Type B pancreatic cell (in vitro differentiated cells): ENCODE results near the gene HPS6. TPM values are rescaled to one million over a fixed set of nuclear protein-coding genes. Genes with fewer than 3 reads are reported as not detected.
"Not testable (repeated sequence)": the region's sequence is repeated elsewhere in the genome, so short reads cannot be mapped to it uniquely, and the experiment has no call there.

Source experiments
- DNase-seq: peaks from one replicate; pipeline ENCODE4 v3.0.0; 2021; ENCODE audit warnings: mixed read lengths; ENCODE audit not compliant: unreplicated experiment; ENCODE audit errors: extremely low spot score
- H3K27ac Mint-ChIP-seq: 2 replicates; pipeline ENCODE4 v1.8.0; 2021; ENCODE audit warnings: mild to moderate bottlenecking, mixed read lengths
- H3K27me3 Mint-ChIP-seq: 2 replicates; pipeline ENCODE4 v1.8.0; 2021; ENCODE audit warnings: mixed read lengths
- H3K36me3 Mint-ChIP-seq: 2 replicates; pipeline ENCODE4 v1.8.0; 2021; ENCODE audit warnings: mixed read lengths
- H3K4me1 Mint-ChIP-seq: one replicate; pipeline ENCODE4 v1.8.0; 2021; ENCODE audit warnings: mixed read lengths; ENCODE audit not compliant: unreplicated experiment
- H3K4me3 Mint-ChIP-seq: 2 replicates; pipeline ENCODE4 v1.8.0; 2021; ENCODE audit warnings: mild to moderate bottlenecking, mixed read lengths
- H3K9me3 Mint-ChIP-seq: 2 replicates; pipeline ENCODE4 v1.8.0; 2021; ENCODE audit warnings: mixed read lengths
- CTCF ChIP-seq: fragments of 200-600 bp; sonication (generic); conservative IDR thresholded peaks from 2 replicates; pipeline ENCODE4 v1.5.0; 2021; ENCODE audit warnings: antibody characterized with exemption, mild to moderate bottlenecking
- total RNA-seq: library from RNA; stranded (reverse); gene quantifications from 2 replicates; pipeline ENCODE4 v1.2.1, GENCODE V29; 2021; ENCODE audit warnings: low replicate concordance

The HPS6 gene
- total RNA-seq, 1 donor from 2014 or later, result 19.1 TPM

GRCh38 chr10:102027261-102027660, 37.9 kb upstream of the HPS6 start:
- no peak overlapping the region for H3K4me3 Mint-ChIP-seq

GRCh38 chr10:102033787-102034186, 31.4 kb upstream of the HPS6 start:
- Mint-ChIP-seq H3K9me3 (no peaks in the 10 kb centered on the region), H3K36me3 (peaks cover 25% of the 10 kb centered on the region), H3K27ac (no peak overlapping the region)

More at GRCh38 chr10:102027261-102027660, 37.9 kb upstream of the HPS6 start:
- Mint-ChIP-seq H3K36me3 (peaks cover 25% of the 10 kb centered on the region), H3K9me3 (no peaks in the 10 kb centered on the region), H3K27me3 (no peaks in the 10 kb centered on the region), H3K27ac (no peak overlapping the region), H3K4me1 (no peaks in the 10 kb centered on the region)
- DNase-seq, result no peak
- no peak for TF ChIP-seq CTCF

GRCh38 chr10:102035807-102036206, 29.3 kb upstream of the HPS6 start:
- not testable (repeated sequence) for H3K4me1 Mint-ChIP-seq, H3K27me3 Mint-ChIP-seq, DNase-seq, H3K27ac Mint-ChIP-seq, H3K4me3 Mint-ChIP-seq, H3K9me3 Mint-ChIP-seq
- H3K36me3 Mint-ChIP-seq, result peaks cover 25% of the 10 kb centered on the region

More at GRCh38 chr10:102033787-102034186, 31.4 kb upstream of the HPS6 start:
- no peak for TF ChIP-seq CTCF
- Mint-ChIP-seq H3K4me1 (no peaks in the 10 kb centered on the region), H3K4me3 (no peak overlapping the region), H3K27me3 (no peaks in the 10 kb centered on the region)
- no peak for DNase-seq

- Mint-ChIP-seq H3K4me3 (no peak overlapping the region), H3K4me1 (peaks cover 4% of the 10 kb centered on the region), H3K27me3 (no peaks in the 10 kb centered on the region), H3K27ac (no peak overlapping the region), H3K9me3 (no peaks in the 10 kb centered on the region), H3K36me3 (peaks cover 12% of the 10 kb centered on the region)
- DNase-seq, result no peak
- no peak for TF ChIP-seq CTCF
These were observed 26.7 kb upstream of the HPS6 start for GRCh38 chr10:102038410-102038809.

- Mint-ChIP-seq H3K36me3 (peaks cover 8% of the 10 kb centered on the region), H3K9me3 (no peaks in the 10 kb centered on the region), H3K27ac (no peak overlapping the region), H3K4me3 (no peak overlapping the region), H3K4me1 (peaks cover 7% of the 10 kb centered on the region), H3K27me3 (no peaks in the 10 kb centered on the region)
- no peak for DNase-seq
- no peak for TF ChIP-seq CTCF
These were observed 24.7 kb upstream of the HPS6 start for GRCh38 chr10:102040305-102041050.

- Mint-ChIP-seq H3K9me3 (no peaks in the 10 kb centered on the region), H3K36me3 (peaks cover 3% of the 10 kb centered on the region), H3K4me3 (no peak overlapping the region), H3K27ac (no peak overlapping the region), H3K27me3 (no peaks in the 10 kb centered on the region), H3K4me1 (peaks cover 11% of the 10 kb centered on the region)
- no peak for TF ChIP-seq CTCF
- no peak for DNase-seq
These were observed 19.9 kb upstream of the HPS6 start for GRCh38 chr10:102045292-102045691.
